H9 (cell line): ENCODE results near the gene TYSND1. TPM values are rescaled to one million over a fixed set of nuclear protein-coding genes. Genes with fewer than 3 reads are reported as not detected.

Source experiments
- DNase-seq: peaks from one replicate; pipeline ENCODE4 v3.0.0-alpha.2; 2017
- H2AFZ ChIP-seq: one replicate; pipeline ENCODE4 v1.6.1; 2013; ENCODE audit warnings: mild to moderate bottlenecking, low read length, control low read depth, moderate library complexity
- H2AK5ac ChIP-seq: 2 replicates; pipeline ENCODE4 v1.6.1; 2013; ENCODE audit warnings: low read length, control low read depth, mixed read lengths; ENCODE audit not compliant: insufficient read length
- H2BK120ac ChIP-seq: one replicate; pipeline ENCODE4 v1.6.1; 2013; ENCODE audit warnings: low read depth, mild to moderate bottlenecking, low read length, control low read depth, inconsistent platforms; ENCODE audit not compliant: poor library complexity, severe bottlenecking
- H2BK12ac ChIP-seq: 2 replicates; pipeline ENCODE4 v1.6.1; 2013; ENCODE audit warnings: low read length, control low read depth, mixed read lengths, low read depth; ENCODE audit not compliant: insufficient read length
- H2BK15ac ChIP-seq: 2 replicates; pipeline ENCODE4 v1.6.1; 2013; ENCODE audit warnings: low read depth, low read length, control low read depth
- H2BK20ac ChIP-seq: one replicate; pipeline ENCODE4 v1.6.1; 2013; ENCODE audit warnings: low read depth, mild to moderate bottlenecking, low read length, control low read depth, inconsistent platforms; ENCODE audit not compliant: poor library complexity, severe bottlenecking
- H2BK5ac ChIP-seq: 2 replicates; pipeline ENCODE4 v1.6.1; 2013; ENCODE audit warnings: low read length, control low read depth, mixed read lengths; ENCODE audit not compliant: insufficient read length
- H3K14ac ChIP-seq: 2 replicates; pipeline ENCODE4 v1.6.1; 2013; ENCODE audit warnings: low read length, control low read depth; ENCODE audit not compliant: insufficient read depth
- H3K18ac ChIP-seq: 2 replicates; pipeline ENCODE4 v1.6.1; 2013; ENCODE audit warnings: low read depth, mild to moderate bottlenecking, mixed read lengths, low read length, control low read depth; ENCODE audit not compliant: insufficient read length
- H3K23ac ChIP-seq: 2 replicates; pipeline ENCODE4 v1.6.1; 2013; ENCODE audit warnings: low read length, control low read depth, mixed read lengths, low read depth; ENCODE audit not compliant: insufficient read length
- H3K23me2 ChIP-seq: 2 replicates; pipeline ENCODE4 v1.6.1; 2013; ENCODE audit warnings: low read depth, mild to moderate bottlenecking, mixed read lengths, low read length, control low read depth; ENCODE audit not compliant: insufficient read length, poor library complexity, severe bottlenecking
- H3K27ac ChIP-seq: 2 replicates; pipeline ENCODE4 v1.5.1; 2013; ENCODE audit warnings: low read length, control low read depth, mixed read lengths, low read depth; ENCODE audit not compliant: insufficient read length
- H3K27me3 ChIP-seq: 2 replicates; pipeline ENCODE4 v1.6.1; 2013; ENCODE audit warnings: low read length, control low read depth, inconsistent platforms; ENCODE audit not compliant: insufficient read depth
- H3K4ac ChIP-seq: 2 replicates; pipeline ENCODE4 v1.6.1; 2013; ENCODE audit warnings: low read depth, mild to moderate bottlenecking, control low read depth, inconsistent platforms, low read length, moderate library complexity
- H3K4me1 ChIP-seq: 2 replicates; pipeline ENCODE4 v1.6.1; 2013; ENCODE audit warnings: low read length, control low read depth, inconsistent platforms; ENCODE audit not compliant: insufficient read depth
- H3K4me2 ChIP-seq: 2 replicates; pipeline ENCODE4 v1.6.1; 2013; ENCODE audit warnings: low read length, control low read depth, mixed read lengths; ENCODE audit not compliant: insufficient read length, insufficient read depth
- H3K56ac ChIP-seq: 2 replicates; pipeline ENCODE4 v1.6.1; 2013; ENCODE audit warnings: low read depth, mild to moderate bottlenecking, mixed read lengths, low read length, control low read depth; ENCODE audit not compliant: insufficient read length
- H3K79me1 ChIP-seq: 2 replicates; pipeline ENCODE4 v1.6.1; 2013; ENCODE audit warnings: low read depth, mild to moderate bottlenecking, moderate library complexity, low read length, control low read depth, inconsistent platforms; ENCODE audit not compliant: insufficient read depth, poor library complexity, severe bottlenecking
- H3K79me2 ChIP-seq: 2 replicates; pipeline ENCODE4 v1.6.1; 2013; ENCODE audit warnings: low read length, control low read depth, inconsistent platforms; ENCODE audit not compliant: insufficient read depth
- H3K9ac ChIP-seq: 2 replicates; pipeline ENCODE4 v1.6.1; 2013; ENCODE audit warnings: low read length, control low read depth, mixed read lengths; ENCODE audit not compliant: insufficient read length; ENCODE audit errors: extremely low read depth
- H3K9me3 ChIP-seq: one replicate; pipeline ENCODE4 v1.6.1; 2013; ENCODE audit warnings: low read depth, low read length, inconsistent platforms; ENCODE audit not compliant: control insufficient read depth
- H3T11ph ChIP-seq: one replicate; pipeline ENCODE4 v1.6.1; 2013; ENCODE audit warnings: mild to moderate bottlenecking, low read length, control low read depth, inconsistent platforms
- H4K20me1 ChIP-seq: one replicate; pipeline ENCODE4 v1.6.1; 2013; ENCODE audit not compliant: control insufficient read depth, insufficient read length, insufficient read depth
- H4K5ac ChIP-seq: 2 replicates; pipeline ENCODE4 v1.6.1; 2013; ENCODE audit warnings: low read depth, mild to moderate bottlenecking, mixed read lengths, low read length, control low read depth; ENCODE audit not compliant: insufficient read length
- H4K8ac ChIP-seq: replicated peaks from 2 replicates; pipeline ENCODE4 v1.6.1; 2013; ENCODE audit warnings: low read length, control low read depth, mixed read lengths, low read depth; ENCODE audit not compliant: insufficient read length
- H4K91ac ChIP-seq: 2 replicates; pipeline ENCODE4 v1.6.1; 2013; ENCODE audit warnings: low read depth, mild to moderate bottlenecking, moderate library complexity, mixed read lengths, low read length, control low read depth; ENCODE audit not compliant: insufficient read length
- H3K27ac Mint-ChIP-seq, 3 experiments: 2 replicates in 2 of 3; 3 replicates in 1 of 3; pipeline ENCODE4 v1.8.0; 2020 to 2021; ENCODE audit warnings: mixed read lengths in 3 of 3, mild to moderate bottlenecking in 1 of 3, moderate library complexity in 1 of 3
- H3K27me3 Mint-ChIP-seq: 2 replicates; pipeline ENCODE4 v1.8.0; 2021; ENCODE audit warnings: low read depth, mild to moderate bottlenecking, moderate library complexity, mixed read lengths
- H3K36me3 Mint-ChIP-seq, 3 experiments: 2 replicates in 2 of 3; 3 replicates in 1 of 3; pipeline ENCODE4 v1.8.0; 2020 to 2021; ENCODE audit warnings: low read depth in 3 of 3, mixed read lengths in 3 of 3; ENCODE audit not compliant: insufficient read depth in 1 of 3
- H3K4me1 Mint-ChIP-seq, 2 experiments: 2 replicates each; pipeline ENCODE4 v1.8.0; 2020; ENCODE audit warnings: mixed read lengths in 2 of 2
- H3K4me3 Mint-ChIP-seq, 2 experiments: 2 replicates in 1 of 2; 3 replicates in 1 of 2; pipeline ENCODE4 v1.8.0; 2020 to 2021; ENCODE audit warnings: mild to moderate bottlenecking in 2 of 2, mixed read lengths in 2 of 2, moderate library complexity in 1 of 2
- H3K9me3 Mint-ChIP-seq, 2 experiments: 2 replicates in 1 of 2; 3 replicates in 1 of 2; pipeline ENCODE4 v1.8.0; 2020; ENCODE audit warnings: mild to moderate bottlenecking in 2 of 2, mixed read lengths in 2 of 2, moderate library complexity in 1 of 2
- CTCF ChIP-seq: fragments of 200-600 bp; sonication (generic); conservative IDR thresholded peaks from 3 replicates; pipeline ENCODE4 v1.8.0; 2021; ENCODE audit warnings: antibody characterized with exemption, mild to moderate bottlenecking
- WGBS: extraction: QIAGEN DNeasy Blood & Tissue Kit; methylation state at CpG from one replicate; pipeline ENCODE4 v1.1.7; 2013; ENCODE audit warnings: missing lambda C conversion rate, low lambda C conversion rate, mixed read lengths; ENCODE audit not compliant: insufficient read length; ENCODE audit errors: extremely low coverage; 5-methylcytosine and 5-hydroxymethylcytosine counted together
- total RNA-seq: library from RNA; stranded (reverse); gene quantifications from 2 replicates; pipeline ENCODE4 v1.2.1, GENCODE V29; 2021

TYSND1 gene
- total RNA-seq, 1 experiment from 2014 or later: 12.8 TPM

- Histone ChIP-seq H3K4ac (no peak overlapping the region), H2BK12ac (no peak overlapping the region), H3K23ac (no peak overlapping the region), H3K79me2 (no peaks in the 10 kb centered on the region), H2AK5ac (no peak overlapping the region), H2AFZ (no peak overlapping the region), H3K56ac (no peak overlapping the region), H3K14ac (no peak overlapping the region), H2BK120ac (no peak overlapping the region), H3K18ac (no peak overlapping the region), H3K4me2 (no peak overlapping the region), H2BK20ac (no peak overlapping the region), H4K8ac (no peak overlapping the region), H2BK5ac (no peak overlapping the region), H4K91ac (no peak overlapping the region), H3K4me1 (0 out of 2 replicates have a peak, but pooled peaks cover 3% of the 10 kb centered on the region), H3K23me2 (no peaks in the 10 kb centered on the region), H3K9me3 (no peaks in the 10 kb centered on the region), H3K9ac (no peak overlapping the region), H3K27me3 (no peaks in the 10 kb centered on the region), H4K20me1 (no peaks in the 10 kb centered on the region), H3K79me1 (no peaks in the 10 kb centered on the region), H3K27ac (no peak overlapping the region), H3T11ph (no peak overlapping the region), H4K5ac (no peak overlapping the region), H2BK15ac (no peak overlapping the region)
- Mint-ChIP-seq H3K36me3 (peaks cover 0 to 2% (median 0%) of the 10 kb centered on the region in 3 experiments; a peak in 3 of 7 replicates), H3K9me3 (no peaks in the 10 kb centered on the region), H3K4me3 (no peak overlapping the region), H3K27ac (0 out of 7 replicates have a peak overlapping the region, but pooled peaks of 1 of the 3 experiments have one; percentile 49), H3K27me3 (peaks cover 3% of the 10 kb centered on the region), H3K4me1 (peaks cover 13 to 14% of the 10 kb centered on the region in 2 experiments; a peak in 3 of 4 replicates)
- no peak for DNase-seq
- no CpG with 5 or more reads among the region's 6 CpGs for WGBS
- TF ChIP-seq CTCF: no peak
Measured at GRCh38 chr10:70139997-70140250, 6.6 kb downstream of the TYSND1 start.
